Measurements from ENCODE around the gene VIPR1. TPM values are rescaled to one million over a fixed set of nuclear protein-coding genes. Genes with fewer than 3 reads are reported as not detected.

VIPR1 gene
- total and polyA plus RNA-seq, 7 experiments from 2014 or later, result 8.0 to 133 (median 54.9) TPM

DNA sequence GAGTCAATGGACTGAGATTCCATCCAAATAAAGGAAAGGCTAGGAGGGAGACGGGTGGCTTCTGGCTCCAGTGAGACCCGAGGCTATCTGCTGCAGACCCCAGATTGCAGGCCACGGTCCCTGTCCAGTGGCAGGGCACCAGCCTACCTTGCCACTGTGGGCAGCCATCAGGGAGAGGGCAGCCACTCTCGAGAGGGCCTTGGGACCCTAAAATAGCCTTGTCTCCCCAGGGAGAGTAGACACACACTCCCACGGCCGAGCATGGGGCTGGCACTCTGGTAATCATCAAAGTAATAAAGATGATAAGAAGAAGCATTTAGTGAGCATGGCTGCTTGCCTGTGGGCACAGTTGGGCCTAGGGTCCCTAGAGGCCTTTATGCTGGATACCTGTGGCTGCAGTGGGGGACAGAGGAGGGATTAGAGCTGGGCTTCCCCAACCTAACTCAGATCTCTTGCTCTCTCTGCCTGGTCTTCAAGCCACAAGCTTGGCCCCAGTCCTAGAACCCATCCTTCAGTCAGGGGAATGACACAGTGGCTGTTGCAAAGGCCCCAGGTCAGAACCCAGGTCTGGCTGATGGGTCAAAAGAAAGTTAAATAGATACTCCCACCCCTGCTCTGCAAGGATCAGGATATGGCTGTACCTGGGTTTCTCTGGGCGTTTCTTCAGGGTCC lies 9.2 kb upstream of the VIPR1 start:
- H3K27ac Mint-ChIP-seq, result no peak overlapping the region
- CTCF ChIA-PET, result interaction anchor here (0.7 kb wide), 1 partner anchor 385 kb away, joined by 3 read pairs; no protein-coding TSS in a partner anchor
- no peaks in the 10 kb centered on the region for H3K4me1 ChIP-seq (ENCODE audit: control insufficient read depth in 2 of 2, insufficient read depth in 2 of 2, low read length in 2 of 2)

DNA sequence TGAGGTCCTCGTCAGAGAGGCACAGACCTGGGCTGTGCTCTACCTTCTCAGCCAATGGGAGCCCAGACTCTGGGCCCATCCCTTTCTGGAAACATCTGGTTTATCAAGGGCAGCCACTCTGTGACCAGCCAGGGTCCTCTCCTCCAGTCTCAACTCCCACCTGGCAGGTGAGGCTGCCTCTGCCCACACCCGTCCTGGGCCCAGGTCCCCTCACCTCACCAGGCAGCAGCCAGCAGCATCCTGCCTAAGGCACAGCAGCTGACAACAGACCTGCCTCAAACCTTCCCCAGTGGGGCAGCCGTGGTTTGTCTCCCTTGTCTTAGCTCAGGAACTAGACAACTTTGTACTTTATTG lies 8.7 kb upstream of the VIPR1 start:
- POLR2A ChIA-PET, result no interaction called here
- peak in 1 of 9 donors; percentile 7 for DNase-seq

More for the DNA sequence above, 9.2 kb upstream of the VIPR1 start:
- H3K9me3 Mint-ChIP-seq, result no peaks in the 10 kb centered on the region
- no peaks in the 10 kb centered on the region for H3K27me3 ChIP-seq (ENCODE audit: control insufficient read depth in 2 of 2, insufficient read depth in 2 of 2, low read length in 2 of 2)
- H3K4me3 ChIP-seq (ENCODE audit: low read length), result no peak overlapping the region
- POLR2A ChIA-PET, result no interaction called here
- H3K4me3 Mint-ChIP-seq, result no peak overlapping the region
- no peaks in the 10 kb centered on the region for H3K36me3 ChIP-seq (ENCODE audit: control insufficient read depth in 2 of 3, insufficient read depth in 3 of 3, low read length in 3 of 3)
- no peaks in the 10 kb centered on the region for H3K36me3 Mint-ChIP-seq
- no peaks in the 10 kb centered on the region for H3K9me3 ChIP-seq (ENCODE audit: control insufficient read depth in 2 of 3, low read length in 3 of 3)
- peaks cover 2 to 32% (median 13%) of the 10 kb centered on the region in 5 donors for H3K27me3 Mint-ChIP-seq
- intact Hi-C loops (cut with micrococcal nuclease), result no loop called here
- DNase-seq (peak in 1 of 9 donors; percentile 8), ATAC-seq (no peak)
- no peak overlapping the region for H3K27ac ChIP-seq (ENCODE audit: low read depth, low read length)
- H3K4me1 Mint-ChIP-seq, result peaks cover 0 to 7% (median 0%) of the 10 kb centered on the region in 7 donors

DNA sequence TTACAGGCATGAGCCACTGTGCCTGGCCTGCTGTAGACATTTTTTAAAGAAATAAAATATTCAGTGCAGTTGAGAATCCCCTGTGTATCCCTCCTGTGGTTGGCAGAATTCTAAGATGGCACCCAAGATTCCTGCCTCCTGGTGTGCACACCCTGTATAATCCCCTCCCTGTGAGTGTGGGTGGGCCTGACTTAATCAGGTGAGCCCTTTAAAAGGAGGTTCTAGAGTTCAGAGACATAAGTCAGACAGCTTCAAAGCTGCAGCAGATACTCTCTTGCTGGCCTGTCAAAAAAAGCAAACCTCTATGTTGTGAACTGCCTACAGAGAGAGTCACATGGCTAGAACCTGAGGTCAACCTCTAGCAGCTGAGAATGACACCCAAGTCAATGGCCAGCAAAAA lies 7.0 kb upstream of the VIPR1 start:
- Histone ChIP-seq H3K9me3 (ENCODE audit: control insufficient read depth in 2 of 3, low read length in 3 of 3) (no peaks in the 10 kb centered on the region), H3K27ac (ENCODE audit: low read depth, low read length) (no peak overlapping the region), H3K4me3 (ENCODE audit: low read length) (no peak overlapping the region), H3K27me3 (ENCODE audit: control insufficient read depth in 2 of 2, insufficient read depth in 2 of 2, low read length in 2 of 2) (no peaks in the 10 kb centered on the region), H3K4me1 (ENCODE audit: control insufficient read depth in 2 of 2, insufficient read depth in 2 of 2, low read length in 2 of 2) (no peaks in the 10 kb centered on the region), H3K36me3 (ENCODE audit: control insufficient read depth in 2 of 3, insufficient read depth in 3 of 3, low read length in 3 of 3) (no peaks in the 10 kb centered on the region)
- intact Hi-C loops (cut with micrococcal nuclease), result no loop called here
- ChIA-PET POLR2A (no interaction called here), CTCF (interaction anchor here (0.6 to 1.5 kb wide), 3 partner anchors 11 to 146 kb away, joined by 3 to 6 read pairs (median 3); no protein-coding TSS in a partner anchor)
- H3K4me3 Mint-ChIP-seq, result no peak overlapping the region
- ATAC-seq (no peak), DNase-seq (no peak)
- H3K9me3 Mint-ChIP-seq, result no peaks in the 10 kb centered on the region
- H3K4me1 Mint-ChIP-seq, result peaks cover 0 to 4% (median under 1%) of the 10 kb centered on the region in 7 donors
- no peak overlapping the region for H3K27ac Mint-ChIP-seq
- no peaks in the 10 kb centered on the region for H3K36me3 Mint-ChIP-seq
- H3K27me3 Mint-ChIP-seq, result peaks cover 11 to 50% (median 21%) of the 10 kb centered on the region in 5 donors

More for the DNA sequence above, 8.7 kb upstream of the VIPR1 start:
- H3K27me3 ChIP-seq (ENCODE audit: control insufficient read depth in 2 of 2, insufficient read depth in 2 of 2, low read length in 2 of 2), result no peaks in the 10 kb centered on the region
- no peak overlapping the region for H3K27ac Mint-ChIP-seq
- H3K36me3 Mint-ChIP-seq, result no peaks in the 10 kb centered on the region
- no peak overlapping the region for H3K4me3 ChIP-seq (ENCODE audit: low read length)
- H3K27me3 Mint-ChIP-seq, result peaks cover 7 to 37% (median 12%) of the 10 kb centered on the region in 5 donors
- no peak for ATAC-seq
- H3K9me3 Mint-ChIP-seq, result no peaks in the 10 kb centered on the region
- no peak overlapping the region for H3K27ac ChIP-seq (ENCODE audit: low read depth, low read length)
- no peaks in the 10 kb centered on the region for H3K36me3 ChIP-seq (ENCODE audit: control insufficient read depth in 2 of 3, insufficient read depth in 3 of 3, low read length in 3 of 3)
- no peaks in the 10 kb centered on the region for H3K9me3 ChIP-seq (ENCODE audit: control insufficient read depth in 2 of 3, low read length in 3 of 3)
- H3K4me1 Mint-ChIP-seq, result peaks cover 0 to 7% (median 0%) of the 10 kb centered on the region in 7 donors
- intact Hi-C loops (cut with micrococcal nuclease), result no loop called here
- H3K4me1 ChIP-seq (ENCODE audit: control insufficient read depth in 2 of 2, insufficient read depth in 2 of 2, low read length in 2 of 2), result no peaks in the 10 kb centered on the region
- H3K4me3 Mint-ChIP-seq, result no peak overlapping the region
- CTCF ChIA-PET, result interaction anchor here (0.7 kb wide), 1 partner anchor 384 kb away, joined by 3 read pairs; no protein-coding TSS in a partner anchor

DNA sequence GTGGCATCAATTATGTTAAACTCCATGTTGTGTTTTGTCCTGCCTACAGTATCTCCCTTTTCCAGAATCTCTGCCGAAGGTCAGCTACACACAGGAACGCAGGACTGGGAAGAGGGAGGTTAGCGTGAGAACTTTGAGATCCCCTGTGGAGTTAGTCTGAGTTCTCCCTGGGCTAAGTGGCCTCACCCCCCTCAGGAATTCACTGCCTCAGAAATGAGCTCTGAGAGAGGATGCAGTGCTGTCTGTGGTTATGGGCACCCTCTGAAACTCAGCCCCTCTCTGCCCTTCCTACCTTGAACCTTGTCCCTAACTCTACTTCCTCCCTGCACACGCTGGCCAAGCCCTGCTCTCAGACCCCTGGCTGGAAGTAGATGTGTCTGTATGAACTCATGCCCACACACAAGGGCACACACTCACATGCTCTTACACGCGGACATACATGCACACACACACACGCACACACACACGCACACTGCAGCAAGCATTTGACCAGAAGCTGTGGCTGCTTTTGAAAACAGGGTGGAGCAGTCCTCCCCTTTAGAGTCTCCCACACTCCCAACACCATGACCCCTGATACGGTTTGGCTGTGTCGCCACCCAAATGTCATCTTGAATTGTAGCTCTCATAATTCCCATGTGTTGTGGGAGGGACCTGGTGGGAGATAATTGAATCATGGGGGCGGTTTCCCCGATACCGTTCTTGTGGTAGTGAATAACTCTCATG lies 5.3 kb upstream of the VIPR1 start:
- CTCF ChIA-PET, result interaction anchor here (2.0 kb wide), 1 partner anchor 40 kb away, joined by 6 read pairs; no protein-coding TSS in a partner anchor
- ATAC-seq (no peak), DNase-seq (peak in 1 of 9 donors; percentile 12)
- Histone ChIP-seq H3K4me3 (ENCODE audit: low read length) (no peak overlapping the region), H3K27ac (ENCODE audit: low read depth, low read length) (no peak overlapping the region), H3K9me3 (ENCODE audit: control insufficient read depth in 2 of 3, low read length in 3 of 3) (no peaks in the 10 kb centered on the region), H3K4me1 (ENCODE audit: control insufficient read depth in 2 of 2, insufficient read depth in 2 of 2, low read length in 2 of 2) (peaks cover 0 to 6% of the 10 kb centered on the region in 2 donors), H3K36me3 (ENCODE audit: control insufficient read depth in 2 of 3, insufficient read depth in 3 of 3, low read length in 3 of 3) (no peaks in the 10 kb centered on the region), H3K27me3 (ENCODE audit: control insufficient read depth in 2 of 2, insufficient read depth in 2 of 2, low read length in 2 of 2) (peaks cover 0 to 5% of the 10 kb centered on the region in 2 donors)
- H3K36me3 Mint-ChIP-seq, result no peaks in the 10 kb centered on the region
- peak overlapping the region in 1 of 9 donors; percentile 47 for H3K27ac Mint-ChIP-seq
- H3K4me3 Mint-ChIP-seq, result no peak overlapping the region
- POLR2A ChIA-PET, result no interaction called here
- intact Hi-C loops (cut with micrococcal nuclease), result no loop called here
- H3K9me3 Mint-ChIP-seq, result no peaks in the 10 kb centered on the region
- H3K4me1 Mint-ChIP-seq, result peaks cover 6 to 17% (median 10%) of the 10 kb centered on the region in 7 donors
- peaks cover 18 to 59% (median 27%) of the 10 kb centered on the region in 5 donors for H3K27me3 Mint-ChIP-seq

DNA sequence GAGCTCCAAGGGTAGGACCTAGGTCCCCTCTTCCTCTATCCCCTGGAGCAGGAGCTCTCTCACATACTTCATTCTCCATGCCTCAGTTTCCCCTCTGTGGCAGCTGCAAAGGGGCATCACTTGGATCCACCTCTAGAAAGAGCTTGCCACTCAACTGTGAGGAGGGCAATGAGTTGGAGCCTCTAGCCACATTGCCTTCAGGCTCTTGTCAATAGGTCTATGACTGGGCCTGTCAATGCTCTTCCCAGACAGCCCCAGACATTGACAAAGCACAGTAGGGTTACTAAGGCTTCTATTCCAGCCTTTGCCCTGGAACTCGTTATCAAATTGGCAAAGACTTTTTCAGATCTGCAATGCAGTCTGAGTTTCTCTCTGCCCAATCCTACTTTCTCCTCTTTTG lies 4.4 kb upstream of the VIPR1 start:
- no peak for ATAC-seq
- no peak overlapping the region for H3K27ac Mint-ChIP-seq
- DNase-seq, result peak in 1 of 9 donors; percentile 1
- peaks cover 0 to 5% of the 10 kb centered on the region in 2 donors for H3K27me3 ChIP-seq (ENCODE audit: control insufficient read depth in 2 of 2, insufficient read depth in 2 of 2, low read length in 2 of 2)
- H3K9me3 ChIP-seq (ENCODE audit: control insufficient read depth in 2 of 3, low read length in 3 of 3), result no peaks in the 10 kb centered on the region
- no peaks in the 10 kb centered on the region for H3K36me3 Mint-ChIP-seq
- H3K4me3 Mint-ChIP-seq, result no peak overlapping the region
- H3K27me3 Mint-ChIP-seq, result peaks cover 18 to 63% (median 27%) of the 10 kb centered on the region in 5 donors
- H3K9me3 Mint-ChIP-seq, result no peaks in the 10 kb centered on the region
- H3K4me3 ChIP-seq (ENCODE audit: low read length), result no peak overlapping the region
- H3K4me1 ChIP-seq (ENCODE audit: control insufficient read depth in 2 of 2, insufficient read depth in 2 of 2, low read length in 2 of 2), result peaks cover 0 to 6% of the 10 kb centered on the region in 2 donors
- intact Hi-C loops (cut with micrococcal nuclease), result no loop called here
- ChIA-PET CTCF (interaction anchor here (0.9 to 2.0 kb wide), 3 partner anchors 34 to 51 kb away, joined by 3 to 6 read pairs (median 3); no protein-coding TSS in a partner anchor), POLR2A (interaction anchor here (1.9 kb wide), 1 partner anchor 37 kb away, joined by 5 read pairs; no protein-coding TSS in a partner anchor)
- H3K27ac ChIP-seq (ENCODE audit: low read depth, low read length), result no peak overlapping the region
- no peaks in the 10 kb centered on the region for H3K36me3 ChIP-seq (ENCODE audit: control insufficient read depth in 2 of 3, insufficient read depth in 3 of 3, low read length in 3 of 3)
- peaks cover 8 to 21% (median 15%) of the 10 kb centered on the region in 7 donors for H3K4me1 Mint-ChIP-seq

DNA sequence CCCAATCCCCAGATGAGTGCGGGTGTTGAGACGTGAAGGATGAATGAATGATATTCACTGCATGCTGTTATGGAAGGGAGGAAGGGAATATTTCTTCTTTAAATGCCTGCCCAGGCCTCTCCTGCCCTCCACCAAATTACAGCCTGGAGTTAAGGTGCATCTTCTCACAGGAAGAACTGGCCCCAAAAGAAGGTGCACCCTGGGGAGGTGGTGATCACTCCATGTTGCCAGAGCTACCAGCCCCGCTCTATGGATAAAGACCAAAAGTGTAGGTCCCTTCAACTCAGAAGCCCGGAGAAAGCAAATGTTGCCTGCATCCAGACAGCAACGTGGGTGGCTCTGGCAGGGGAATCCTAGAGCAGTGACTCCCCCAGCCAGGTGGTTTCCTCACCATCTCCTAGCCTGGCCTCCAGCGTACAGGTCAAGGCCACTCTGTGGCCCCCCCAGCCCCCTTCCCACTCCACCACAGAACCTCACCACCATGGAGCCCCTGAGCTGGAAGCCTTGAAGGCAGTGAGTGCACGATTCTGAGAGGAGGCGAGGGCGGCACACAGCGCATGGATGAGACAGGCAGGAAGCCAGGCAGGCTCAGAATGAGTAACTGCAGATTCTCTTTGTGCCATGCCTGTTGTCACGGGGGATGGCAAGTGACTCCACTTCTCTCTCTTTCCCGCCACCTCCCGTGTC lies 3.5 kb upstream of the VIPR1 start:
- no peak overlapping the region for H3K4me3 ChIP-seq (ENCODE audit: low read length)
- peak in 1 of 9 donors; percentile 20 for DNase-seq

More for the DNA sequence above, 3.5 kb upstream of the VIPR1 start:
- Histone ChIP-seq H3K4me1 (ENCODE audit: control insufficient read depth in 2 of 2, insufficient read depth in 2 of 2, low read length in 2 of 2) (peaks cover 0 to 15% of the 10 kb centered on the region in 2 donors), H3K36me3 (ENCODE audit: control insufficient read depth in 2 of 3, insufficient read depth in 3 of 3, low read length in 3 of 3) (no peaks in the 10 kb centered on the region), H3K27me3 (ENCODE audit: control insufficient read depth in 2 of 2, insufficient read depth in 2 of 2, low read length in 2 of 2) (peaks cover 0 to 5% of the 10 kb centered on the region in 2 donors), H3K9me3 (ENCODE audit: control insufficient read depth in 2 of 3, low read length in 3 of 3) (no peaks in the 10 kb centered on the region), H3K27ac (ENCODE audit: low read depth, low read length) (no peak overlapping the region)
- no peak overlapping the region for H3K4me3 Mint-ChIP-seq
- peaks cover 18 to 67% (median 27%) of the 10 kb centered on the region in 5 donors for H3K27me3 Mint-ChIP-seq
- ChIA-PET POLR2A (interaction anchor here (0.6 to 1.9 kb wide), 2 partner anchors 36 to 376 kb away, joined by 3 to 5 read pairs; no protein-coding TSS in a partner anchor), CTCF (interaction anchor here (0.6 to 2.0 kb wide), 4 partner anchors 33 to 264 kb away, joined by 3 to 6 read pairs (median 3); no protein-coding TSS in a partner anchor)
- H3K9me3 Mint-ChIP-seq, result no peaks in the 10 kb centered on the region
- intact Hi-C loops (cut with micrococcal nuclease), result no loop called here
- H3K27ac Mint-ChIP-seq, result no peak overlapping the region
- no peaks in the 10 kb centered on the region for H3K36me3 Mint-ChIP-seq
- peaks cover 17 to 30% (median 21%) of the 10 kb centered on the region in 7 donors for H3K4me1 Mint-ChIP-seq
- ATAC-seq, result no peak

All from naive thymus-derived CD4-positive, alpha-beta T cell (primary cell).